Activated CD8-positive, alpha-beta memory T cell treated with anti-CD3 and anti-CD28 coated beads, Interleukin-2, amount 10 ng/mL, durations not matched to agents 7 days and 5 days (primary cell): Measurements from ENCODE around the gene CUX1. TPM values are rescaled to one million over a fixed set of nuclear protein-coding genes. Genes with fewer than 3 reads are reported as not detected.
"Not testable (repeated sequence)": the region's sequence is repeated elsewhere in the genome, so short reads cannot be mapped to it uniquely, and the experiment has no call there.

Experiments
- ATAC-seq: fragments of 150-1000 bp; cut with Tn5 transposase; one replicate; pipeline ENCODE4 v1.10.0; 2021; ENCODE audit warnings: moderate library complexity
- CTCF ChIA-PET: fragments of 350-600 bp; sonication (Branson Sonifier 250); formaldehyde crosslinking; loops from one replicate; lab custom pipeline; 2021; ENCODE audit warnings: antibody characterized with exemption; lab: Charles Lee
- DNase-seq: peaks from one replicate; pipeline ENCODE4 v3.0.0-alpha.2; 2020
- H3K27ac Mint-ChIP-seq: one replicate; pipeline ENCODE4 v1.8.0; 2021; ENCODE audit warnings: mild to moderate bottlenecking, mixed read lengths
- H3K27me3 Mint-ChIP-seq: one replicate; pipeline ENCODE4 v1.8.0; 2021; ENCODE audit warnings: mixed read lengths
- H3K36me3 Mint-ChIP-seq: one replicate; pipeline ENCODE4 v1.8.0; 2021; ENCODE audit warnings: mild to moderate bottlenecking, mixed read lengths
- H3K4me1 Mint-ChIP-seq: one replicate; pipeline ENCODE4 v1.8.0; 2021; ENCODE audit warnings: mixed read lengths
- H3K4me3 Mint-ChIP-seq: one replicate; pipeline ENCODE4 v1.8.0; 2021; ENCODE audit warnings: mild to moderate bottlenecking, moderate library complexity, mixed read lengths
- H3K9me3 Mint-ChIP-seq: one replicate; pipeline ENCODE4 v1.8.0; 2022; ENCODE audit warnings: low read depth, mixed read lengths
- total RNA-seq, 2 experiments: library from RNA; stranded (reverse); gene quantifications; one replicate each; pipeline ENCODE4 v1.2.3, GENCODE V29; 2021

The CUX1 gene
- total RNA-seq, 2 experiments from 2014 or later, result 24.0 to 28.7 TPM

DNA sequence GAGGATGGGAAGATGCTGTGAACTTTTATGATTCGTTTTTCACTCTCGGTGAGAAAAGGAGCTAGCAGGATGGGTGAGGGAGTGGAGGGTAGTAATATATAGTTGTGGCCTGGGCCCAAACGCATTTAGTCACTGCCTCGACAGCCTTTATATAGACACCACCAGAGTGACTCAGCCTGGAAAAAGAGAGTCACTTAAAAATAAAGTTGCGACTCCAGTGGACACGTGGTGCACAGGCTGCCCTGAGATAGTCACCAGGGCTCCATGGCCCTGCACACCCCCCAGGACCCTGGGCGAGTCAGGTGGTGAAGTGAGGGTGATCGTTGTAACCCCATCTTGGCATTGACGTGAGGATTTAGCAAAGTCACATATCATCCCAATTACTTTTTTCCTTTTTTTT is 106.7 kb downstream of the CUX1 start:
- CTCF ChIA-PET, result no interaction called here
- H3K27ac Mint-ChIP-seq, result no peak overlapping the region
- H3K4me1 Mint-ChIP-seq, result peaks cover 2% of the 10 kb centered on the region
- ATAC-seq (peak; percentile 36), DNase-seq (no peak)
- no peaks in the 10 kb centered on the region for H3K27me3 Mint-ChIP-seq
- H3K9me3 Mint-ChIP-seq, result no peaks in the 10 kb centered on the region
- no peaks in the 10 kb centered on the region for H3K36me3 Mint-ChIP-seq
- no peak overlapping the region for H3K4me3 Mint-ChIP-seq

DNA sequence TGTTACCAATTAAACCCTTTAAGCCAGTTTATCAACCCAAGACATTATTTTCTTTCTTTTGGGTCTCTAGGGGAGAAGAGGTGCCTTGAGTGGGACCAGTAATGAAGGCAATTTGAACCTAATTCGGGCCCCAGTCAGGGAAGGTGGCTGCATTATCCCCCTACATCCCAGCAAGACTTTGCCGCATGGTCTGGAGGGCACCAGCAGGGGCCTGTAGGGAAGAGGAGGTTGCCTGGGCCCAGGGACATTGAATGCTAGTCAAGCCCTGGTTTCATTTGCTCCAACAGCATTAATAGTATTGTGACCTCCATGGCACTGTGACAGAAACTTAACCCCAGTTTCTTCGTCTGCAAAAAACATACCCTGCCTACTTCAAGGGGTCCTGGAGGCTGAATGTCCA is 108.8 kb downstream of the CUX1 start:
- H3K9me3 Mint-ChIP-seq, result peaks cover 3% of the 10 kb centered on the region
- H3K27ac Mint-ChIP-seq, result no peak overlapping the region
- no peaks in the 10 kb centered on the region for H3K27me3 Mint-ChIP-seq
- no peak for DNase-seq
- ATAC-seq, result no peak
- no peak overlapping the region for H3K4me3 Mint-ChIP-seq
- peaks cover 3% of the 10 kb centered on the region for H3K36me3 Mint-ChIP-seq
- peaks cover 2% of the 10 kb centered on the region for H3K4me1 Mint-ChIP-seq
- CTCF ChIA-PET, result no interaction called here

- no peak for DNase-seq
- Mint-ChIP-seq H3K4me3 (no peak overlapping the region), H3K27ac (no peak overlapping the region), H3K9me3 (peaks cover 3% of the 10 kb centered on the region), H3K36me3 (peaks cover 3% of the 10 kb centered on the region), H3K4me1 (peaks cover 2% of the 10 kb centered on the region), H3K27me3 (no peaks in the 10 kb centered on the region)
- ATAC-seq, result no peak
- CTCF ChIA-PET, result no interaction called here
Measured at GRCh38 chr7:101927389-101927788, 110.0 kb downstream of the CUX1 start.

GRCh38 chr7:101927802-101928201 is 110.4 kb downstream of the CUX1 start:
- H3K27me3 Mint-ChIP-seq, result no peaks in the 10 kb centered on the region
- H3K4me3 Mint-ChIP-seq, result no peak overlapping the region
- H3K9me3 Mint-ChIP-seq, result peaks cover 3% of the 10 kb centered on the region
- no peak overlapping the region for H3K27ac Mint-ChIP-seq
- H3K4me1 Mint-ChIP-seq, result peaks cover 2% of the 10 kb centered on the region
- DNase-seq (no peak), ATAC-seq (no peak)
- H3K36me3 Mint-ChIP-seq, result peaks cover 3% of the 10 kb centered on the region
- CTCF ChIA-PET, result no interaction called here

GRCh38 chr7:101929256-101929655 is 111.8 kb downstream of the CUX1 start:
- H3K27me3 Mint-ChIP-seq, result no peaks in the 10 kb centered on the region
- H3K27ac Mint-ChIP-seq, result no peak overlapping the region
- peaks cover 3% of the 10 kb centered on the region for H3K36me3 Mint-ChIP-seq
- ATAC-seq, result no peak
- CTCF ChIA-PET, result no interaction called here
- no peaks in the 10 kb centered on the region for H3K4me1 Mint-ChIP-seq
- DNase-seq, result no peak
- H3K4me3 Mint-ChIP-seq, result no peak overlapping the region
- H3K9me3 Mint-ChIP-seq, result peaks cover 3% of the 10 kb centered on the region

DNA sequence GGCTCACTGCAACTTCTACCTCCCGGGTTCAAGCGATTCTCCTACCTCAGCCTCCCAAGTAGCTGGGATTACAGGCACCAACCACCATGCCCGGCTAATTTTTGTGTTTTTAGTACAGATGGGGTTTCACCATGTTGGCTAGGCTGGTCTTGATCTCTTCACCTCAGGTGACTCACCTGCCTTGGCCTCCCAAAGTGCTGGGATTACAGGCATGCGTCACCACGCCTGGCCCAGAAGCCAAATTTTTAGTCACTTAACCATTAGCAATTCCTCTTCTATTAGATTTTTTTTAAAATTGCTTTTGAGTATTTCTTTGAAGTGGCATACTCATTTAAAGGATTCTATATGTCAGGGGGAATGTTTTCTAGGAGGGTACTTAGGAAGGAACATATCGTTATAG is 112.5 kb downstream of the CUX1 start:
- CTCF ChIA-PET, H3K4me1 Mint-ChIP-seq, ATAC-seq: not testable (repeated sequence)

GRCh38 chr7:101932083-101932482 is 114.7 kb downstream of the CUX1 start:
- no peaks in the 10 kb centered on the region for H3K27me3 Mint-ChIP-seq
- no peaks in the 10 kb centered on the region for H3K4me1 Mint-ChIP-seq
- DNase-seq (no peak), ATAC-seq (no peak)
- H3K4me3 Mint-ChIP-seq, result no peak overlapping the region
- peaks cover 3% of the 10 kb centered on the region for H3K9me3 Mint-ChIP-seq
- H3K27ac Mint-ChIP-seq, result no peak overlapping the region
- CTCF ChIA-PET, result no interaction called here
- peaks cover 3% of the 10 kb centered on the region for H3K36me3 Mint-ChIP-seq

More for the DNA sequence above, 112.5 kb downstream of the CUX1 start:
- H3K4me3 Mint-ChIP-seq, DNase-seq, H3K27me3 Mint-ChIP-seq, H3K36me3 Mint-ChIP-seq, H3K27ac Mint-ChIP-seq, H3K9me3 Mint-ChIP-seq: not testable (repeated sequence)

GRCh38 chr7:101933028-101933427 is 115.6 kb downstream of the CUX1 start:
- Mint-ChIP-seq H3K36me3 (peaks cover 3% of the 10 kb centered on the region), H3K4me1 (no peaks in the 10 kb centered on the region), H3K27ac (no peak overlapping the region), H3K27me3 (no peaks in the 10 kb centered on the region), H3K9me3 (peaks cover 3% of the 10 kb centered on the region), H3K4me3 (no peak overlapping the region)
- ATAC-seq, result no peak
- CTCF ChIA-PET, result no interaction called here
- DNase-seq, result no peak

DNA sequence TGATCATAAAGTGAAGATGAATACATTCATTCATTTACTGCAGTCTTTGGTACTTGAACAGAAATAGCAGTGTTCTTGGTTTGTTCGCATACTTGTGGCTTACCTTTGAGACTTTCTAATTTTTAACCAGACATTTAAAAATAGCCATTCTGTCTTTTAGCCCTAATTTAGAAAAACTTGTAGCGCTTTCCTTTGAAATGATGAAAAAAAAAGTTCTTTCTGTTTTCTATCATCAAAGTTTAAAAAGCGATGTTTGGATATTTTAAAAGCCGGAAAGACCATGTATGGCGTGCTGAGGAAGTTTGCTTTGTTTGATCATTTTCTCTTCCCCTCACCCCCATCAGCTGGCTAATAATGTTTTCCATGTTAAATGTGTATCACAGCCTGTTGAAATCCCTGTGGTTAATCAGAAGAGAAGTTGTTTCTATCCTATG is 116.3 kb downstream of the CUX1 start:
- no peak for DNase-seq
- Mint-ChIP-seq H3K27me3 (no peaks in the 10 kb centered on the region), H3K36me3 (peaks cover 3% of the 10 kb centered on the region), H3K27ac (no peak overlapping the region), H3K4me3 (no peak overlapping the region), H3K9me3 (peaks cover 3% of the 10 kb centered on the region), H3K4me1 (no peaks in the 10 kb centered on the region)
- ATAC-seq, result no peak
- CTCF ChIA-PET, result no interaction called here

DNA sequence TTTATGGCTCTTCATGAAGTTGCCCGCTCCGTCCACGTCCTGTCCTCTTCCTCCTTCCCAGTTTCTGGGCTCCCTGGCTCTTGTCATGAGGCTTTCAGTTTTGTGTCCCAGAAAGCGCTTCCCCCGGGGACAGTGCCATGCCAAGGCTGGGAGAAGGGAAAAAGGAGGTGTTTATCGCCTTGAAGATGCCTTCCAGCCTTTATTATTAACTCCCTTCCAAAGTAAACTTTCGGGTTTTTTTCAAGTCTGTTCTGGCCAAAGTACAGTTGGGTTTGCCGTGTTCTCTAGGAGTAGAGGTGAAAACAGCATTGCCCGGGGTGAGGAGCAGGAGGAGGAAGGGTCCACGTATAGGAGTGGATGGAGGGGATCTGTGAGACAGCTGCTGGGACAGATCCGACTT is 117.2 kb downstream of the CUX1 start:
- Mint-ChIP-seq H3K36me3 (peaks cover 3% of the 10 kb centered on the region), H3K27ac (no peak overlapping the region), H3K4me3 (no peak overlapping the region), H3K4me1 (no peaks in the 10 kb centered on the region), H3K27me3 (no peaks in the 10 kb centered on the region), H3K9me3 (peaks cover 3% of the 10 kb centered on the region)
- DNase-seq, result no peak
- CTCF ChIA-PET, result no interaction called here
- ATAC-seq, result no peak

GRCh38 chr7:101935521-101936141 is 118.2 kb downstream of the CUX1 start:
- Mint-ChIP-seq H3K4me1 (no peaks in the 10 kb centered on the region), H3K27me3 (no peaks in the 10 kb centered on the region), H3K27ac (no peak overlapping the region), H3K36me3 (no peaks in the 10 kb centered on the region), H3K9me3 (no peaks in the 10 kb centered on the region), H3K4me3 (no peak overlapping the region)
- DNase-seq (no peak), ATAC-seq (no peak)
- CTCF ChIA-PET, result no interaction called here

- Mint-ChIP-seq H3K36me3 (no peaks in the 10 kb centered on the region), H3K27ac (no peak overlapping the region), H3K4me3 (no peak overlapping the region), H3K27me3 (no peaks in the 10 kb centered on the region), H3K4me1 (no peaks in the 10 kb centered on the region), H3K9me3 (no peaks in the 10 kb centered on the region)
- CTCF ChIA-PET, result no interaction called here
- DNase-seq (no peak), ATAC-seq (no peak)
Measured at GRCh38 chr7:101936223-101936610, 118.8 kb downstream of the CUX1 start.

- CTCF ChIA-PET, result no interaction called here
- ATAC-seq, result no peak
- no peaks in the 10 kb centered on the region for H3K36me3 Mint-ChIP-seq
Measured at GRCh38 chr7:101936611-101937231, 119.3 kb downstream of the CUX1 start.

GRCh38 chr7:101937717-101938514 is 120.5 kb downstream of the CUX1 start:
- Mint-ChIP-seq H3K36me3 (no peaks in the 10 kb centered on the region), H3K27ac (no peak overlapping the region), H3K4me3 (no peak overlapping the region), H3K27me3 (no peaks in the 10 kb centered on the region), H3K9me3 (no peaks in the 10 kb centered on the region), H3K4me1 (no peaks in the 10 kb centered on the region)
- no peak for ATAC-seq
- no peak for DNase-seq
- CTCF ChIA-PET, result no interaction called here

More at GRCh38 chr7:101936611-101937231, 119.3 kb downstream of the CUX1 start:
- Mint-ChIP-seq H3K27ac (no peak overlapping the region), H3K4me1 (no peaks in the 10 kb centered on the region), H3K4me3 (no peak overlapping the region), H3K9me3 (no peaks in the 10 kb centered on the region), H3K27me3 (no peaks in the 10 kb centered on the region)
- DNase-seq, result no peak
